ENCODE data around the gene GALNT13. TPM values are rescaled to one million over a fixed set of nuclear protein-coding genes. Genes with fewer than 3 reads are reported as not detected.

Gene GALNT13
- total RNA-seq, 1 experiment from 2014 or later: not detected

- CTCF ChIA-PET: no interaction called here
- Mint-ChIP-seq H3K9me3 (ENCODE audit: low read depth, unreplicated experiment) (peaks cover 2% of the 10 kb centered on the region), H3K27ac (ENCODE audit: unreplicated experiment) (no peak overlapping the region), H3K36me3 (ENCODE audit: insufficient read depth, unreplicated experiment) (no peaks in the 10 kb centered on the region), H3K27me3 (ENCODE audit: unreplicated experiment) (no peaks in the 10 kb centered on the region), H3K4me1 (ENCODE audit: low read depth, unreplicated experiment) (no peaks in the 10 kb centered on the region), H3K4me3 (ENCODE audit: low read depth, unreplicated experiment) (no peak overlapping the region)
- no peak for DNase-seq
- no TSS peak for BruUV-seq (replicated peaks)
- intact Hi-C loops (cut with micrococcal nuclease; ENCODE audit: unreplicated experiment): no loop called here
- no peak for TF ChIP-seq CTCF (IDR thresholded peaks at IDR 0.05; ENCODE audit: unreplicated experiment)
These were observed 73.1 kb downstream of the GALNT13 start for GRCh38 chr2:153944800-153945199.

GRCh38 chr2:153946036-153946435 is 74.3 kb downstream of the GALNT13 start:
- Mint-ChIP-seq H3K9me3 (ENCODE audit: low read depth, unreplicated experiment) (peaks cover 2% of the 10 kb centered on the region), H3K27me3 (ENCODE audit: unreplicated experiment) (no peaks in the 10 kb centered on the region), H3K36me3 (ENCODE audit: insufficient read depth, unreplicated experiment) (no peaks in the 10 kb centered on the region), H3K4me1 (ENCODE audit: low read depth, unreplicated experiment) (no peaks in the 10 kb centered on the region), H3K27ac (ENCODE audit: unreplicated experiment) (no peak overlapping the region), H3K4me3 (ENCODE audit: low read depth, unreplicated experiment) (no peak overlapping the region)
- no peak for DNase-seq
- CTCF ChIA-PET: no interaction called here
- BruUV-seq (replicated peaks): no TSS peak
- intact Hi-C loops (cut with micrococcal nuclease; ENCODE audit: unreplicated experiment): no loop called here
- TF ChIP-seq CTCF (IDR thresholded peaks at IDR 0.05; ENCODE audit: unreplicated experiment): no peak

GRCh38 chr2:153953761-153954160 is 82.0 kb downstream of the GALNT13 start:
- Mint-ChIP-seq H3K9me3 (ENCODE audit: low read depth, unreplicated experiment) (no peaks in the 10 kb centered on the region), H3K4me1 (ENCODE audit: low read depth, unreplicated experiment) (no peaks in the 10 kb centered on the region), H3K27me3 (ENCODE audit: unreplicated experiment) (no peaks in the 10 kb centered on the region), H3K4me3 (ENCODE audit: low read depth, unreplicated experiment) (no peak overlapping the region), H3K36me3 (ENCODE audit: insufficient read depth, unreplicated experiment) (no peaks in the 10 kb centered on the region), H3K27ac (ENCODE audit: unreplicated experiment) (no peak overlapping the region)
- TF ChIP-seq CTCF (IDR thresholded peaks at IDR 0.05; ENCODE audit: unreplicated experiment): no peak
- intact Hi-C loops (cut with micrococcal nuclease; ENCODE audit: unreplicated experiment): no loop called here
- CTCF ChIA-PET: no interaction called here
- no peak for DNase-seq
- no TSS peak for BruUV-seq (replicated peaks)

- DNase-seq: no peak
- Mint-ChIP-seq H3K4me3 (ENCODE audit: low read depth, unreplicated experiment) (no peak overlapping the region), H3K36me3 (ENCODE audit: insufficient read depth, unreplicated experiment) (no peaks in the 10 kb centered on the region), H3K27me3 (ENCODE audit: unreplicated experiment) (no peaks in the 10 kb centered on the region), H3K9me3 (ENCODE audit: low read depth, unreplicated experiment) (no peaks in the 10 kb centered on the region), H3K27ac (ENCODE audit: unreplicated experiment) (no peak overlapping the region), H3K4me1 (ENCODE audit: low read depth, unreplicated experiment) (peaks cover 8% of the 10 kb centered on the region)
- intact Hi-C loops (cut with micrococcal nuclease; ENCODE audit: unreplicated experiment): no loop called here
- CTCF ChIA-PET: no interaction called here
- no TSS peak for BruUV-seq (replicated peaks)
- no peak for TF ChIP-seq CTCF (IDR thresholded peaks at IDR 0.05; ENCODE audit: unreplicated experiment)
These were observed 91.5 kb downstream of the GALNT13 start for GRCh38 chr2:153963256-153963655.
